Caki2 (cell line): ENCODE data around the gene NUPR2. TPM values are rescaled to one million over a fixed set of nuclear protein-coding genes. Genes with fewer than 3 reads are reported as not detected.
"Not testable (repeated sequence)": the region's sequence is repeated elsewhere in the genome, so short reads cannot be mapped to it uniquely, and the experiment has no call there.

Source experiments
- DNase-seq: peaks from one replicate; pipeline ENCODE4 v3.0.0-alpha.2; 2015; ENCODE audit warnings: low read depth
- in situ Hi-C: cut with HindIII; loops from 2 replicates; pipeline ENCODE4 v1.10.0; 2016; ENCODE audit warnings: low sequenced_read_pairs, low pct_unique_long_range_greater_than_20kb, mixed read lengths
- total RNA-seq: library from RNA; depleted of rRNA; stranded (reverse); fragments of >200 nt; shearing (Covaris generic); gene quantifications from 2 replicates; pipeline ENCODE4 v1.2.3, GENCODE V29; 2014; ENCODE audit warnings: low replicate concordance; rRNA removed

The NUPR2 gene
- total RNA-seq, 1 experiment from 2014 or later = not detected

- in situ Hi-C loops = no loop called here
- no peak for DNase-seq
Observed at GRCh38 chr7:56092789-56093531, 23.3 kb downstream of the NUPR2 start, which contains the start of gene PHKG1. PHKG1 (minus strand) TSS chr7:56092952; CDS start chr7:56088941, 4,011 bp downstream.

DNA sequence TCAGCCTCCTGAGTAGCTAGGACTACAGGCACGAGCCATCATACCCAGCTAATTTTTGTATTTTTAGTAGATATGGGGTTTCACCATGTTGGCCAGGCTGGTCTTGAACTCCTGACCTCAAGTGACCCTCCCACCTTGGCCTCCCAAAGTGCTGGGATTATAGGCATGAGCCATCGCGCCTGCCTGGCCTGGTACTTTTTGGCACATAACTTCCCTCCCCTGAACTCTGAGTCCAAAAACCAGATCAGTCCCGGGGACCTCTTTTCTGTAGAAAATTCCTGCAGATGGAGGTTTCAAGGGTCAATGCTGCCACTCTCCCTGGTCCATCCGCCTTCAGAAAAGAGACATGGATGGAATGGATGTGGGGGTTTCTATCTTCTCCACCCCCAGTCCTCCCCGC lies 23.8 kb downstream of the NUPR2 start:
- in situ Hi-C loops = not testable (repeated sequence)

DNA sequence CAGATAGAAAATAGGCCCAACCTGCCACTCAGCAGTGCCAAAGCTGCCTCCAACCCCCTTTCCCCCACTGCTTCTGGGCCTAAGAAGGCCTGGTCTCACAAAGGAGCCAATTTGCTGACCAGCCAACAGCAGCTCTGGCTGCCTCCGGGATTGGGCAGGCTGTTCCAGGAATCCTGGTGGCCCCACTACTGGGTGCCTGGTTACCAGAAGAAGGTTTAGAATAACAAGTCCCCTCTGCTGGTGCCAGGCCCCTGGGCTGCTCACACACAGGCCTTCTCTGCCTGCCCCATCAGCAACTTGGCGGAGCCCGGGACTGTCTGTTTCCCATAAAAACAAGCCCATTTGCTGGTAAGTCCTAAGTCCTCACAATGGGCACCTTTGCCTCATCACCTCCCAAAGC lies 24.6 kb downstream of the NUPR2 start:
- in situ Hi-C loops = no loop called here
- DNase-seq = no peak

More for the DNA sequence above, 23.8 kb downstream of the NUPR2 start:
- DNase-seq = not testable (repeated sequence)

DNA sequence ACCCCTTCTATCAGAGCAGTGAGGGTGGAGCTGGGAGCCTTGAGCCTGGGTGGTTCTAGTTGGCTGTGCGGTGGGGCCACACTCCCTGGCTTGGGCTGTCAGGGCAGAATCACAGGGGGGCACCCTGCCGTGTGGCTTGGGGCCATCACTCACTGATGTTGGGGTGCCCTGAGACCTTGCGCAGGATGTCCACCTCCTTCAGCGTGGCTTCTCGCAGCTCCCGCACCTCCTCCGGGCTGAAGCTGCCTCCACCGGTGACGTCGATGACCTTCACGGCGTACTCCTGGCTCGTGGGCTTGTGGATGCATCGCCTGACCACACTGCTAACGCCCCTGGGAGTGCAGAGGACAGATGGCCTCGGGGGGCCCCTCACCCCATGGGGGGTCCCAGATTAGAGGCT lies 28.8 kb downstream of the NUPR2 start:
- in situ Hi-C loops = no loop called here
- no peak for DNase-seq

- in situ Hi-C loops = no loop called here
- no peak for DNase-seq
Observed at GRCh38 chr7:56086761-56087160, 29.5 kb downstream of the NUPR2 start.

DNA sequence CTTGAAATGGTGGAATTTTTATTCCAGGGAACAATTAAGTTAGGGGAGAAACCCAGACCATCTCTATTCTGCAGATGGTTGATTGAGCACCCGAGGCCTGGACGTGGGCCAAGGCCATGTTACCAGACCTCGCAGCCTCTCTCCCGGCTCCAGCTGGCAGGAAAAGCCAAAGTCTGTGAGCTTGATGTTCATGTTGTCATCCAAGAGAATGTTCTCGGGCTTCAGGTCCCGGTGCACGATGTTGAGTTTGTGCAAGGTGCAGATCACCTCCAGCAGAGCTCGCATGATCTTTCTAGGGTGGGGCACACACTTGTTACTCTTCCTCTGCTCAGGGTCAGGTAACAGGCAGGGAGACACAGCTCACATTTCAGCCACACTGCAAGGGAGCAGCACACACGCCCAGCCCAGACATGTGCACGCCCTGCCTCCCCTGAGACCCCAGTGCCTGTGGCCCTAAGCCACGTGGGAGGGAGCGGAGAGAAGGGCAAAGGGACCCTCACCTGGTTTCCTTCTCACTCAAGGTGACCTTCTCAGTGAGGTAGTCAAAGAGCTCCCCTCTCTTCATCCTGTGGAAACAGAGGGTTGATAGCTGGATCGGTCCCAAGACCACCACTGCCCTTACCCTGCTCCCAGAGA lies 32.9 kb downstream of the NUPR2 start:
- in situ Hi-C loops = no loop called here

GRCh38 chr7:56081626-56082340 lies 34.4 kb downstream of the NUPR2 start:
- in situ Hi-C loops = no loop called here

More for the DNA sequence above, 32.9 kb downstream of the NUPR2 start:
- no peak for DNase-seq

DNA sequence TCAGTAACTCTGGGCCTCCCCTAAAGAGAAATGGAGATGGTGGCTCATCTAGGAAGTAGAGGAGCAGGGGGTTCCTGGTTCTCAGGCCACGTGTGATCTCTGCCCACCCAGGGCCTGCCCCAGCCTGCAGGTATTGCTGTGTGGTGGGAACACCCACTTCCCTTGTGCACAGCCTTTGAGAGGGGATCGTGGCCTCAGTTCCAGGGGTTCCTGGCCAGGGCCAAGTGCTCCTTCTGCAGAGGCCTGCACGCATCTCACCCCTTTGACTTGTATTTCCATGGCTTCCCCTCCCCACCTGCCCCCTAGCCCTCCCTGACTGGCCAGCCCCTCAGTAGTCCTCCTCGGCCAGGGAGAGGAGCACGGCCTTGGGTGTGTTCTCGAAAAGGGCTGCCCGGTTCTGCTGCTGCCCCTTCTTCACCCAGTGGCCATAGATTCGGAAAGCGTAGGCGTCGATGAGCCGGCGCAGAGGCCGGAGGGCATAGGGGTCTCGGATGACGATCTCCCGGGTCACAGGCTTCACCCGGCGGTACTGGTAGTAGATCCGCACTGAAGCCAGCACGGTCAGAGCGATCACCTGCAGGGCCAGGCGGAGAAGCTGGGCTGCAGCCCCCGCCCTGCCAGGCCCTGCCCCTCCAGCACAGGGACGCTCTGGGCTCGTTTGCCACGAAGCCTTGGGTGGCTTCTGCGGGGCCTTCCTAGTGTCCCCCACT lies 35.3 kb downstream of the NUPR2 start:
- in situ Hi-C loops = not testable (repeated sequence)

More at GRCh38 chr7:56081626-56082340, 34.4 kb downstream of the NUPR2 start:
- DNase-seq = no peak

GRCh38 chr7:56079450-56080185 lies 36.6 kb downstream of the NUPR2 start:
- DNase-seq = no peak
- in situ Hi-C loops = no loop called here

More for the DNA sequence above, 35.3 kb downstream of the NUPR2 start:
- DNase-seq = not testable (repeated sequence)

DNA sequence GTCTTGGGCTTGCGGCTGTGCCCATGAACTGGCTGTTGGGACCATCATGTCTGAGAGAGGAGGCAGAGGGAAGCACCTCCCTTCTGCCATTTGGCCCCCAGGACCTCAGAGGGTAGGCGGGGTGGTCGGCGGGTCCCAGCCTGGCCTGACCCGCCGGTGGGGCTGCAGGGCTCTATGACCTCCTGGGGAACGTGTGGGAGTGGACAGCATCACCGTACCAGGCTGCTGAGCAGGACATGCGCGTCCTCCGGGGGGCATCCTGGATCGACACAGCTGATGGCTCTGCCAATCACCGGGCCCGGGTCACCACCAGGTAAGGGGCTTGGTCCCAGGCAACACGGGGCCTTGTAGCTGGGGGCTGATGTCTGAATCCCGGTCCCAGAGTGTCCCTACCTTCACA lies 38.0 kb downstream of the NUPR2 start:
- in situ Hi-C loops = no loop called here

GRCh38 chr7:56077681-56078080 lies 38.5 kb downstream of the NUPR2 start:
- no peak for DNase-seq
- in situ Hi-C loops = no loop called here

More for the DNA sequence above, 38.0 kb downstream of the NUPR2 start:
- DNase-seq = no peak

GRCh38 chr7:56074371-56074791 lies 41.8 kb downstream of the NUPR2 start:
- DNase-seq = peak; percentile 80
- in situ Hi-C loops = no loop called here

GRCh38 chr7:56066376-56066775 lies 49.8 kb downstream of the NUPR2 start:
- in situ Hi-C loops, DNase-seq: not testable (repeated sequence)

Other genes with a start within 250 kb of the NUPR2 start
- 0.09 TPM in 1 of 2 replicates, not detected in the other for gene ZNF713, start 229.0 kb downstream of the NUPR2 start, total RNA-seq
- 21.8 and 27.3 TPM in 2 replicates for gene MRPS17, start 164.5 kb downstream of the NUPR2 start, total RNA-seq
- gene NIPSNAP2, start 151.8 kb downstream of the NUPR2 start, total RNA-seq = 6.8 and 17.0 TPM in 2 replicates
- 84.5 and 150 TPM in 2 replicates for gene PSPH, start 65.0 kb downstream of the NUPR2 start, total RNA-seq
- 498 and 549 TPM in 2 replicates for gene CCT6A, start 64.7 kb downstream of the NUPR2 start, total RNA-seq
- gene SUMF2, start 52.1 kb downstream of the NUPR2 start, total RNA-seq = 239 and 292 TPM in 2 replicates
- 1.3 TPM in 1 of 2 replicates, not detected in the other for gene PHKG1, start 23.5 kb downstream of the NUPR2 start, total RNA-seq
- 762 and 771 TPM in 2 replicates for gene CHCHD2, start 9.9 kb downstream of the NUPR2 start, total RNA-seq